ENCODE measurements around the gene TMPRSS6. TPM values are rescaled to one million over a fixed set of nuclear protein-coding genes. Genes with fewer than 3 reads are reported as not detected.

The TMPRSS6 gene
- total RNA-seq, 1 experiment from 2014 or later, result 0.39 TPM

DNA sequence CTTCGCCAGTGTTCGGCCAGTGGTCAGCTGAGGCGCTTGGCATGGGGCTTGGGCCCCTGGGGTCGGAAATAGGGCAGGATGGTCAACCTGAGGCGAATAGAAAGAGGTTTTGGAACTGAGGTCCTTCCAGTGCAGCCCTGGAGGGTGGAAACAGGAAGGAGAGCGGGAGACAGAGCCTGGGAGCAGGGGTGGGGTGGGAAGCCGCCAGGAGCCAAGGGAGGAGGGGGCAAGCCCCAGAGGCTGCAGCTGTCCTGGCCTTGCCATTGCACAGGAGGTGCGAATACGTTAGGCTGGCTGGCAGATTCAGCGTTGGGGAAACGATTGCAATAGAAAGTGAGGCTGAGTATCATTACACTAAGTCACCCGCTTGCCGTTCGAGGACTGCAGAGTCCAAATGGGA, 71.8 kb downstream of the TMPRSS6 start:
- no peak overlapping the region for H3K27ac ChIP-seq (ENCODE audit: low read depth, low read length)
- no peak for ATAC-seq
- RAD21 ChIA-PET (ENCODE audit: low non-redundant PET in 1 of 2, low total read pairs in 2 of 2, uncharacterized antibody in 2 of 2, unreplicated experiment in 2 of 2), result no interaction called here
- H3K36me3 ChIP-seq (ENCODE audit: control insufficient read depth in 1 of 2, insufficient read depth in 2 of 2, low read length in 2 of 2), result no peaks in the 10 kb centered on the region
- BruUV-seq (replicated peaks), result no TSS peak
- no peak overlapping the region for H3K4me3 ChIP-seq (replicated peaks in 1 of 2; ENCODE audit: low read depth in 1 of 2, low read length in 2 of 2)
- no peak overlapping the region for H3K4me2 ChIP-seq (ENCODE audit: low read length)
- no peak overlapping the region for H2AFZ ChIP-seq (ENCODE audit: low read depth, low read length, poor library complexity, severe bottlenecking)
- no peak for DNase-seq (ENCODE audit: low read depth, low spot score)
- H4K20me1 ChIP-seq (ENCODE audit: insufficient read depth), result no peaks in the 10 kb centered on the region
- CTCF ChIA-PET, result no interaction called here
- no peak overlapping the region for H3K9ac ChIP-seq (ENCODE audit: low read length)
- intact Hi-C loops (cut with micrococcal nuclease), result no loop called here
- H3K79me2 ChIP-seq (ENCODE audit: insufficient read depth, low read length), result no peaks in the 10 kb centered on the region
- H3K27me3 ChIP-seq (ENCODE audit: insufficient read depth, low read length), result no peaks in the 10 kb centered on the region
- H3K9me2 ChIP-seq (ENCODE audit: insufficient read depth), result no peaks in the 10 kb centered on the region
- H3K4me1 ChIP-seq (ENCODE audit: control insufficient read depth in 1 of 2, insufficient read depth in 2 of 2, low read length in 2 of 2), result peaks cover 4 to 23% of the 10 kb centered on the region in 2 experiments; a peak in 3 of 4 replicates
- TF ChIP-seq, protein P1, sequence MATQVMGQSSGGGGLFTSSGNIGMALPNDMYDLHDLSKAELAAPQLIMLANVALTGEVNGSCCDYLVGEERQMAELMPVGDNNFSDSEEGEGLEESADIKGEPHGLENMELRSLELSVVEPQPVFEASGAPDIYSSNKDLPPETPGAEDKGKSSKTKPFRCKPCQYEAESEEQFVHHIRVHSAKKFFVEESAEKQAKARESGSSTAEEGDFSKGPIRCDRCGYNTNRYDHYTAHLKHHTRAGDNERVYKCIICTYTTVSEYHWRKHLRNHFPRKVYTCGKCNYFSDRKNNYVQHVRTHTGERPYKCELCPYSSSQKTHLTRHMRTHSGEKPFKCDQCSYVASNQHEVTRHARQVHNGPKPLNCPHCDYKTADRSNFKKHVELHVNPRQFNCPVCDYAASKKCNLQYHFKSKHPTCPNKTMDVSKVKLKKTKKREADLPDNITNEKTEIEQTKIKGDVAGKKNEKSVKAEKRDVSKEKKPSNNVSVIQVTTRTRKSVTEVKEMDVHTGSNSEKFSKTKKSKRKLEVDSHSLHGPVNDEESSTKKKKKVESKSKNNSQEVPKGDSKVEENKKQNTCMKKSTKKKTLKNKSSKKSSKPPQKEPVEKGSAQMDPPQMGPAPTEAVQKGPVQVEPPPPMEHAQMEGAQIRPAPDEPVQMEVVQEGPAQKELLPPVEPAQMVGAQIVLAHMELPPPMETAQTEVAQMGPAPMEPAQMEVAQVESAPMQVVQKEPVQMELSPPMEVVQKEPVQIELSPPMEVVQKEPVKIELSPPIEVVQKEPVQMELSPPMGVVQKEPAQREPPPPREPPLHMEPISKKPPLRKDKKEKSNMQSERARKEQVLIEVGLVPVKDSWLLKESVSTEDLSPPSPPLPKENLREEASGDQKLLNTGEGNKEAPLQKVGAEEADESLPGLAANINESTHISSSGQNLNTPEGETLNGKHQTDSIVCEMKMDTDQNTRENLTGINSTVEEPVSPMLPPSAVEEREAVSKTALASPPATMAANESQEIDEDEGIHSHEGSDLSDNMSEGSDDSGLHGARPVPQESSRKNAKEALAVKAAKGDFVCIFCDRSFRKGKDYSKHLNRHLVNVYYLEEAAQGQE (IDR thresholded peaks at IDR 0.05; ENCODE audit: low read depth), result no peak
- no peak for TF ChIP-seq POLR2A (IDR thresholded peaks at IDR 0.05; ENCODE audit: borderline replicate concordance, extremely low read depth, insufficient read depth, insufficient read length)
- TF ChIP-seq TCF7L2 (IDR thresholded peaks at IDR 0.05; ENCODE audit: borderline replicate concordance, extremely low read depth, insufficient read depth, insufficient read length), result no peak
- no peak for TF ChIP-seq EGR1 (IDR thresholded peaks at IDR 0.05; ENCODE audit: low read depth)
- no peaks in the 10 kb centered on the region for H3K9me3 ChIP-seq (ENCODE audit: control insufficient read depth in 1 of 2, insufficient read depth in 1 of 2, low read depth in 1 of 2, low read length in 2 of 2)
- POLR2A ChIA-PET, result no interaction called here

DNA sequence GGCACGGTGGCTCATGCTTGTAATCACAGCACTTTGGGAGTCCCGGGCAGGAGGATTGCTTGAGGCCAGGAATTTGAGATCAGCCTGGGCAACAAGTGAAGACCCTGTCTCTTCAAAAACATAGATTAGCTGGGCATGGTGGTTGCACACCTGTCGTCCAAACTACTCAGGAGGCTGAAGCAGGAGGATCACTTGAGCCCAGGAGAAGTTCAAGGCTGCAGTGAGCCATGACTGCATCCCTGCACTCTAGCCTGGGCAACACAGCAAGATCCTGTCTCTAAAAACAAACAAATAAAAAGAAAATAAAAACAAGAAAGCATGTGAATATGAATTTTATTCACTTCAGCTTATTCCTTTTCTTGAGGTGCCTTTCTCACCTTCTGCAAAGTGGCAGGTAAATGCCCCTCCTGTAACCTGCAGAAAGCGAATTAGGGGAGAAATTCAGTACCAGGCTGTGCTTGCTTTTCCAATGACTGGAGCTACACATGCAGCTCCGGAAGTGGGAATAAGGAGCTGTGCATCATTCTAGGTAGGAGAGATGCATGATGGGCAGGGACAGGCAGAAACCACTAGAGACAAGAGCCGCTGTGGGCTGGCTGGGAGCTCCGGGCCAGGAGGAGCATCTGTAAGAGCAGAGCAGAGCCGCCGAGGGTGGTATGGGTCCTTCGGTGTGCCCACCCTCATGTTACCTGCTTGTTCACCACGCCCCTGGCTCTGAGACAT, 72.7 kb downstream of the TMPRSS6 start:
- H3K9me2 ChIP-seq (ENCODE audit: insufficient read depth), result no peaks in the 10 kb centered on the region
- H3K79me2 ChIP-seq (ENCODE audit: insufficient read depth, low read length), result no peaks in the 10 kb centered on the region
- H3K4me2 ChIP-seq (ENCODE audit: low read length), result no peak overlapping the region
- H2AFZ ChIP-seq (ENCODE audit: low read depth, low read length, poor library complexity, severe bottlenecking), result no peak overlapping the region
- RAD21 ChIA-PET (ENCODE audit: low non-redundant PET in 1 of 2, low total read pairs in 2 of 2, uncharacterized antibody in 2 of 2, unreplicated experiment in 2 of 2), result no interaction called here
- H3K27me3 ChIP-seq (ENCODE audit: insufficient read depth, low read length), result no peaks in the 10 kb centered on the region
- H3K4me3 ChIP-seq (replicated peaks in 1 of 2; ENCODE audit: low read depth in 1 of 2, low read length in 2 of 2), result no peak overlapping the region
- DNase-seq (ENCODE audit: low read depth, low spot score) (no peak), ATAC-seq (no peak)
- TF ChIP-seq CBX3 (IDR thresholded peaks at IDR 0.05; ENCODE audit: low read depth), result no peak
- TF ChIP-seq, protein P2, sequence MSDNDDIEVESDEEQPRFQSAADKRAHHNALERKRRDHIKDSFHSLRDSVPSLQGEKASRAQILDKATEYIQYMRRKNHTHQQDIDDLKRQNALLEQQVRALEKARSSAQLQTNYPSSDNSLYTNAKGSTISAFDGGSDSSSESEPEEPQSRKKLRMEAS (IDR thresholded peaks at IDR 0.05), result no peak
- TF ChIP-seq TCF7L2 (IDR thresholded peaks at IDR 0.05; ENCODE audit: borderline replicate concordance, extremely low read depth, insufficient read depth, insufficient read length), result no peak
- TF ChIP-seq YY1 (IDR thresholded peaks at IDR 0.05; ENCODE audit: extremely low read depth, insufficient replicate concordance, low read depth, low read length), result no peak
- no peak for TF ChIP-seq EZH2phosphoT487 (IDR thresholded peaks at IDR 0.05; ENCODE audit: borderline replicate concordance)
- TF ChIP-seq EGR1 (IDR thresholded peaks at IDR 0.05; ENCODE audit: low read depth), result no peak
- TF ChIP-seq SIN3A (IDR thresholded peaks at IDR 0.05; ENCODE audit: low read depth), result no peak
- H4K20me1 ChIP-seq (ENCODE audit: insufficient read depth), result no peaks in the 10 kb centered on the region
- peaks cover 4 to 25% of the 10 kb centered on the region in 2 experiments; a peak in 3 of 4 replicates for H3K4me1 ChIP-seq (ENCODE audit: control insufficient read depth in 1 of 2, insufficient read depth in 2 of 2, low read length in 2 of 2)
- CTCF ChIA-PET, result interaction anchor here (0.7 kb wide), 1 partner anchor 31 kb away, joined by 3 read pairs; no protein-coding TSS in a partner anchor
- no TSS peak for BruUV-seq (replicated peaks)
- POLR2A ChIA-PET, result no interaction called here
- H3K9ac ChIP-seq (ENCODE audit: low read length), result no peak overlapping the region
- H3K27ac ChIP-seq (ENCODE audit: low read depth, low read length), result no peak overlapping the region
- no peaks in the 10 kb centered on the region for H3K9me3 ChIP-seq (ENCODE audit: control insufficient read depth in 1 of 2, insufficient read depth in 1 of 2, low read depth in 1 of 2, low read length in 2 of 2)
- H3K36me3 ChIP-seq (ENCODE audit: control insufficient read depth in 1 of 2, insufficient read depth in 2 of 2, low read length in 2 of 2), result no peaks in the 10 kb centered on the region
- intact Hi-C loops (cut with micrococcal nuclease), result no loop called here

Measured in HCT116 (cell line).